A172 (cell line): ENCODE measurements around the gene NUDT2. TPM values are rescaled to one million over a fixed set of nuclear protein-coding genes. Genes with fewer than 3 reads are reported as not detected.
"Not testable (repeated sequence)": the region's sequence is repeated elsewhere in the genome, so short reads cannot be mapped to it uniquely, and the experiment has no call there.

ENCODE experiments used
- DNase-seq: peaks from one replicate; pipeline ENCODE4 v3.0.0-alpha.2; 2015; ENCODE audit warnings: low spot score
- total RNA-seq: library from RNA; depleted of rRNA; stranded (reverse); fragments of >200 nt; shearing (Covaris generic); gene quantifications from 2 replicates; pipeline ENCODE4 v1.2.3, GENCODE V29; 2014

NUDT2 gene
- total RNA-seq, 1 experiment from 2014 or later = 52.1 TPM

- no peak for DNase-seq
Observed at GRCh38 chr9:34334916-34335315, 5.5 kb downstream of the NUDT2 start.

DNA sequence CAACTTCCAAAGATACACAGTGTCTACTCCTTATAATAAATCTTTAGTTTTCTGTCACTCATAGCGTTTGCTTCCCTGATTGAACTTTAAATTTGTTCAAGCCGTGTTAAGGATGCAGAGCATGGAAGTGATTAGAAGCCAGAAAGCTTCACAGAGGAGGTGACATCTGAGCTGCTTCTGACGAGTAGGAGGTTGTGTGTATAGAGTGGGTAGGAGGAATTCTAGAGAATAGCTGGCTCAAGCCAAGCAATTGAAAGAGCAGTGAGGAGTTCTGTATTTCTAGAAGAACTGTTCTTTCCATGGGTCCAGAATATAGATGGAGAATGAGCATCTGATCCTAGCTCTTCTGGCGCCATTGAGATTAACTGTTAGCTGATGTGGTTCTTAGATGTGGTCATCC lies 6.0 kb downstream of the NUDT2 start:
- DNase-seq = no peak

DNA sequence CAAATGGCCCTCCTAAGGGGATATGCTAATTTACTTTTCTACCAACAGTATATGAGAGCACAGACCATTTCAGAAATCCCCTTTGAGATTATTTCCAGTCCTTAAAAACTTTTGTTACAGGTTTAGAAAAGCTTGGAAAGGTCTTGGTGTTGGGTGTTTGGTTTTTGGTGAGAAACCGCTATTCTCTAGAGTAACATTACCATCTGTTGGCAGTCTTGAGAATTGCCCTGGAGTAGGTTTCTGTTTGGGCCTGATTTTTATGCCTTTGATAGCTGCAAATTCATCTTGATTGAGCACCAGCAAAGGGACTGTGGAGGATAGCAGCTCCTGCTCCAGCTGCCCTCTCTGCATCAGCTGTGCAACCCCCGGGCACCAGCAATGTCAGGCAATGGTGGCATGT lies 8.0 kb downstream of the NUDT2 start:
- no peak for DNase-seq

GRCh38 chr9:34338079-34338478 lies 8.7 kb downstream of the NUDT2 start:
- not testable (repeated sequence) for DNase-seq

- DNase-seq = no peak
Observed at GRCh38 chr9:34338665-34339385, 9.5 kb downstream of the NUDT2 start.

DNA sequence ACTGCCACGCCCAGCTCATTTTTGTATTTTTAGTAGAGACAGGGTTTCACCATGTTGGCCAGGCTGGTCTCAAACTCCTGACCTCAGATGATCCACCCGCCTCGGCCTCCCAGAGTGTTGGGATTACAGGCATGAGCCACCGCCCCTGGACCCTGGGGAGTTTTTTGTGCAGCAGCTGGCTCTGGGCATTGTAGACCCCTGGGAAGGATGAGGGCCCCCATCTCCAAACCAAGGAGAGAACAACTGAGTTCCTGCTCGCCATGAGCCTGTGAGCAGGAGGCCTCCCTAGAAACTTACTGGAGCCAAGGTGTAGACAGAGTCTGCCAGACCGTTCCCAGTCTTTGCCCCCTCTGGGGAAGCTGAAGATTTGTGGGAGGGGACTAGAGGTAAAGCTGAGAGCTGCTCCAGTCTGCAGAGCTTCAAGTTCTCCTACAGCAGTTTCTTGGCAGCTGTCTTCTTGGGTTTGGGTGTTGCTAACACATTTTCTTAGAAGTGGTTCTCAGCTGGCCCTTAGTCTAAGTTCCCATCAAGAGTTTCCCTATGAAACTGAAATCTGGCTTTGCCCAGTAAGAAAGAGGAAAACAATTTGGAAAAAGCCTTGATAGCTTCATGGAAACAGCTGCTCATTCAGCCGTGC lies 12.4 kb downstream of the NUDT2 start:
- DNase-seq = no peak

DNA sequence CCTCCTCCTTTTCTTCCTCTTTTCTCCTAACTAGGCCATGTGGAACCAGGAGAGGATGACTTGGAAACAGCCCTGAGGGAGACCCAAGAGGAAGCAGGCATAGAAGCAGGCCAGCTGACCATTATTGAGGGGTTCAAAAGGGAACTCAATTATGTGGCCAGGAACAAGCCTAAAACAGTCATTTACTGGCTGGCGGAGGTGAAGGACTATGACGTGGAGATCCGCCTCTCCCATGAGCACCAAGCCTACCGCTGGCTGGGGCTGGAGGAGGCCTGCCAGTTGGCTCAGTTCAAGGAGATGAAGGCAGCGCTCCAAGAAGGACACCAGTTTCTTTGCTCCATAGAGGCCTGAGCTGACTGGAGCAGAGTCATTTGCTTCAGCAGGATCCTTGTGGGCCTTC lies 13.7 kb downstream of the NUDT2 start:
- DNase-seq = no peak

GRCh38 chr9:34343605-34344004 lies 14.2 kb downstream of the NUDT2 start:
- DNase-seq = no peak

- no peak for DNase-seq
Observed at GRCh38 chr9:34346873-34347799, 17.8 kb downstream of the NUDT2 start.

DNA sequence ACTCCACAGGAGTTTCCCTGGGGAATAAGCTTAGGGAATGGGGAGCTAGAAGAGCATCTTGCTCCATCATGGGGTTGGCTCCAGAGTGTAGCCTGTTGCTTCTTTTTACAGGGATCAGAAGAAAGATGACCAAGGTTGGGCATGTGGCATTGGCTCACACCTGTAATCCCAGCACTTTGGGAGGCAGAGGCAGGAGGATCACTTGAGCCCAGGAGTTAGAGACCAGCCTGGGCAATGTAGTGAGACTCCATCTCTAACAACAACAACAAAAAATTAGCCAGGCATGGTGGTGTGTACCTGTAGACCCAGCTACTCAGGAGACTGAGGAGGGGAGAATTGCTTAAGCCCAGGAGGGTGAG lies 18.4 kb downstream of the NUDT2 start:
- DNase-seq = no peak

- DNase-seq = no peak
Observed at GRCh38 chr9:34349324-34349723, 20.0 kb downstream of the NUDT2 start.

DNA sequence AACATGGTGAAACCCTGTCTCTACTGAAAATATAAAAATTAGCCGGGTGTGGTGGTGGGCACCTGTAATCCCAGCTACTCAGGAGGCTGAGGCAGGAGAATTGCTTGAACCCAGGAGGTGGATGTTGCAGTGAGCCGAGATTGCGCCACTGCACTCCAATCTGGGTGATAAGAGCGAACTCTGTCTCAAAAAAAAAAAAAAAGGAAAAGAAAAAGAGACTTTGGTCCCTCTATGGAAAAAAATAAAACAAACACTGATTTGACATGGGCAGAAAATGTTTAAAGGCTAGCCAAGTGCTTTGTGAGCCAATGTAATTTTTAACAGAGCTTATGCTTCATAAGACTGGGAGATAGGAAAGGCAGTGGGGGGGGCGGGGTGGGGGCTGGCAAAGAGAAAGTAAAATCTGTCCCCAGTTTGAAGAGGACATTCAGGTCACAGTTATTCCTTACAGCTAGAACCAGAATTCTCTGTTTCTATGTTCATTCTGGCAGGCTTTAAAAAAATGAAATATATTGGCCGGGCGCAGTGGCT lies 22.8 kb downstream of the NUDT2 start:
- not testable (repeated sequence) for DNase-seq

DNA sequence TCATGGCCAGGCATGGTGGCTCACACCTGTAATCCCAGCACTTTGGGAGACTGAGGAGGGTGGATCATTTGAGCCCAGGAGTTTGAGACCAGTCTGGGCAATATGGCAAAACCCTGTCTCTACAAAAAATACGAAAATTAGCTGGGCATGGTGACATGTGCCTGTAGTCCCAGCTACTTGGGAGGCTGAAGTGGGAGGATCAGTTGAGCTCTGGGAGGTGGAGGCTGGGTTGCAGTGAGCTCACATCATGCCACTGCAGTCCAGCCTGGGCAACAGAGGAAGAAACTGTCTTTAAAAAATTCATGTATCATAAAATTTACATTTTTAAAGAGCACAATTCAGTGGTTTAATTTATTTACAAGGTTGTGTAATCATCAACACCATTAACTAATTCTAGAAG lies 23.6 kb downstream of the NUDT2 start:
- DNase-seq = not testable (repeated sequence)

DNA sequence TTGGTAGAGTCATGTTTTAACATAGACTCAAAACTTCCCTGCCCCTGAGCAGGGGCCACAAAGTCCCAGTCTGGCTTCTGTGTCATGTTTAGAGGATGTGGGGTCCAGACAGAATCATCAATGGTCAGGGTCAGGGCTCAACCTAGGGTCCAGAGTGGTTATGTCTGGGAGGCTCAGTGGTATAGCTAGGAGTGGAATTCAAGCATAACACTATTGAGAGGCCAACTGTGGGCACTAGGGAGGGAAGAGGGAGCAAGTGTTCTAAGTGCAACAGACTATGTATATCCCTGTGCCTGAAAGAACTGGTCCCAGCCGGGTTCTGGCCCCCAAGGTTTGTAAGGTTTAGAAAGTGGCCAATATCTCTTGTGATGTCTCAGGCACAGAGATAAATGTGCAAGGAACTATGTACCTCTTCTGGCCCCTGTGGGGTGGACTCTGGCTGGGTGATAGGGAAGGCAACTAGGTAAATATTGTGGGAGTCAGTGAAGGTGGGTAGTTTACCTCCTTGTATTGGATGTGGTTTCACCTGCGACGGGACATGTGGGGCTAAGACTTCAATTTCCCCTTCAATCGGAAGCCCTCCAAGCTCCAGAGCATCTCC lies 33.3 kb downstream of the NUDT2 start:
- DNase-seq = no peak

DNA sequence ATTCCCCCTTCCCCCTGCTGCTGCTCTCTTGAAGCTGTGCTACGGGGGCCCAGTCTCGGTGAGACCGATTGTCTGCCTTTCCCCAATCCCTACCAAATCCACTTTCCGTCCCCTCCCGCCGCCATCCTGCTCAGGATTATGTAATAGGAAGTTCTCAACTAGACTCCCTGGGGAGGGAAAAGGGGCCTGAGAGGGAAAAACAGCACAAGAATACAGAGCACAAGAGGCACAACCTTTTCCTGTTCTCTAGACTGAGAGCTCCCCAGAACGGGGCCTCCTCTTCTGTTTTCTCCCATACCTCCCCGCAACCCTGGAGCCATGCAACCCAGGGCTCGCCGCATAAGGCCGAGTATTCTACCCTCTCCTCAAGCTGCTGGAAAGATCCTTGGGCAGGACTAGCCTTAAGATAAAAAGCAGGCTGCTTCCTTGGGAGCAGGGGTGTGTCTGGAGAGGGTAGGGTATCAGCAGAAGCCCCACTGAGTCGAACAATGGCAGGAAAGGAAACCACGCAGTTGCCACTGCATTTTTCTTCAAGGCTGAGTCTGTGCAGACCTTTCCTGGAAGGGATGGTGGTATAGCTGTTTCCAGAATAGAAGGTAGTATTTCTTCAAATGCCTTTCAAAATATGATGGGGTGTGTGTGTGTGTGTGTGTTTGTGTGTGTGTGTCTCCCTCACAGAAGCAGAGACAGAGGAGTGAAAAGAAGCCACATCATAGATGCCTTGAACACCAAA lies 34.4 kb downstream of the NUDT2 start:
- no peak for DNase-seq

- DNase-seq = no peak
Observed at GRCh38 chr9:34365282-34365681, 35.9 kb downstream of the NUDT2 start.

DNA sequence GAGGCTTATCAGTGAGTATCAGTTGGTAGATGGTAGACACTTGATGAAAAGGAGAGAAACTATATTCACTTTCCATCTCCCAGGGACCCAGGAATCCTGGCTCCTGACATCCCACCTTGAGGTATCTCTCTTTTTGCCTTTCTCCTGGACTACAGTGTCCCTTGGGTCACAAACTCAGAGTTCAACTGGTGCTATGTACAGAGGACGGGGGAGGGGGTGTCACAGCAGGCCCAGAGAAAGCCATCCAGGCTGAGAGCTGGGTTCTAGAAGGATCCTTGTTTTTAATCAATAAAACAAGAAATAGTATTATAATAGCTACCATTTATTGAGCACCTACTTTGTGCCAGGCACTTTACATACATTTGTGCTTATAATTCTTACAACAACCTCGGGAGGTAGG lies 37.0 kb downstream of the NUDT2 start:
- no peak for DNase-seq

DNA sequence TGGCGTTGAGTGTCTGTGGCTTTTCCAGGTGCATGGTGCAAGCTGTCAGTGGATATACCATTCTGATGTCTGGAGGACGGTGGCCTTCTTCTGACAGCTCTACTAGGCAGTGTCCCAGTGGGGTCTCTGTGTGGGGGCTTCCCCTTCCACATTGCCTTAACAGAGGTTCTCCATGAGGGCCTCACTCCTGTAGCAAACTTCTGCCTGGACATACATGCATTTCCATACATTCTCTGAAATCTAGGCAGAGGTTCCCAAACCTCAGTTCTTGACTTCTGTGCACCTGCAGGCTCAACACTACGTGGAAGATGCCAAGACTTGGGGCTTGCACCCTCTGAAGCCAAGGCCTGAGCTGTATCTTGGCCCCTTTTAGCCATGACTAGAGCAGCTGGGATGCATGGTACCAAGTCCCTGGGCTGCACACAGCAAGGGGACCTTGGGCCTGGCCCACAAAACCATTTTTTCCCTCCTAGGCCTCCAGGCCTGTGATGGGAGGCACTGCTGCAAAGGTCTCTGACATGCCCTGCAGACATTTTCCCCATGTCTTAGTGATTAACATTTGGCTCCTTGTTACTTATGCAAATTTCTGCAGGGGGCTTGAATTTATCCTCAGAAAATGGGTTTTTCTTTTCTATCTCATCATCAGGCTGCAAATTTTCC lies 38.5 kb downstream of the NUDT2 start:
- not testable (repeated sequence) for DNase-seq

- not testable (repeated sequence) for DNase-seq
Observed at GRCh38 chr9:34368796-34369195, 39.4 kb downstream of the NUDT2 start.

- no peak for DNase-seq
Observed at GRCh38 chr9:34369636-34370035, 40.3 kb downstream of the NUDT2 start.
